Measurements from ENCODE around the gene TBCD.
A peak's percentile ranks its signal among the peaks of the same experiment; 100 is the strongest.

TBCD gene

DNA sequence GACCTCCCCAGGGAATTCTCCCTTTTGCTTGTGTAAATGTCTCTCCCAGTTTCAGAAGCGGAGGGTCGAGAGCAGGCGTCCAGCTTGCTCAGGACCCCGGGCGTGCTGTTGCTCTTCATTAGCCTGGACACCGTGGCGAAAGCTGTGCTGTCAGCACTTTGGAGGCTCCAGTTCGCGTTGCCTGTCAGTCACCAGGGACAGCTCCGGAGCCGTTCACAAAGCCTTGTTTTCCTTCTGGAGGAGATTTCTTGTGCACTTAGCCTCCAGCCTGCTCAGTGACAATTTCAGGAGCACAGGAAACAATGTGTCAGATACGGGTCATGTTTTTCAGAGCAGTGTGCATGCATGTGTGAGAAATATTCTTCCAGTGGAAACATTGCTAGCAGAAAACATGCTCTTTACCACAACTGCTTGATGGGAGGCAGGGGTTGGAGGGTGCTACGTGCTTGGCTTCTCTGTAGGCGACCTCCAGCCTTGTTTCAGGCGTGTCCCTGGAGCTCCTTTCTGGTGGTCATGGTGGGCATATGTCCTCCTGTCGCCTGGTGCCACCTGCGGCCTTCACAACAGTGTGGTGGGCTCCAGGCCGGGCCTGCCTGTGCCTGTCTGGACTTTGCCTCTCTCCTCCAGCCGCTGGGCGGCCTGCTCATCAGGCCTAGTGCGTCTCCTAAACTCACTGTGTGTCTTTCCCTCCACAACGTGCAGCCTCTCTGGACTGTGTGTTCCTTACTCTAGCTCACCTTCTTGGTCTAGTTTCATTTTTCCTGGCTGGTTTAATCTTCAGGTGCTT is 59.0 kb downstream of the TBCD start:
- Histone ChIP-seq H4K8ac (ENCODE audit: low read depth, low read length) (no peak overlapping the region), H3K36me3 (replicated peaks in 1 of 2; ENCODE audit: control insufficient read depth in 2 of 2, insufficient read depth in 2 of 2, low read length in 2 of 2) (peaks cover 54 to 96% of the 10 kb centered on the region in 2 donors), H2AFZ (ENCODE audit: low read length) (no peak overlapping the region), H2BK15ac (ENCODE audit: low read length) (no peak overlapping the region), H2BK120ac (ENCODE audit: low read depth, low read length) (no peak overlapping the region), H4K91ac (ENCODE audit: low read depth, low read length, poor library complexity) (no peak overlapping the region), H3K9ac (ENCODE audit: low read depth, low read length, poor library complexity) (no peak overlapping the region), H3K27ac (replicated peaks; ENCODE audit: low read length) (no peak overlapping the region), H3K4ac (ENCODE audit: low read length) (no peak overlapping the region), H2AK5ac (ENCODE audit: low read depth, low read length) (no peak overlapping the region), H3K27me3 (ENCODE audit: control insufficient read depth in 3 of 3, insufficient read depth in 3 of 3, low read depth in 1 of 3, low read length in 3 of 3) (no peaks in the 10 kb centered on the region), H3K9me3 (replicated peaks in 1 of 2; ENCODE audit: control insufficient read depth in 2 of 2, insufficient read depth in 1 of 2, low read depth in 1 of 2, low read length in 2 of 2) (peaks cover 0 to under 1% of the 10 kb centered on the region in 2 donors), H3K79me1 (ENCODE audit: low read depth, low read length) (peaks cover 15% of the 10 kb centered on the region), H3K4me2 (ENCODE audit: insufficient read depth, low read length, poor library complexity, severe bottlenecking) (no peak overlapping the region), H3K4me1 (ENCODE audit: control insufficient read depth in 2 of 2, insufficient read depth in 1 of 2, low read depth in 1 of 2, low read length in 2 of 2) (no peaks in the 10 kb centered on the region), H3K4me3 (ENCODE audit: low read length in 2 of 2) (no peak overlapping the region), H2BK5ac (ENCODE audit: low read length) (peak overlapping the region; percentile 44), H2BK12ac (ENCODE audit: low read length) (no peak overlapping the region), H3K14ac (ENCODE audit: low read length) (no peak overlapping the region), H3K23ac (ENCODE audit: low read depth, low read length, poor library complexity) (no peak overlapping the region), H3K18ac (ENCODE audit: low read length) (no peak overlapping the region)
- DNase-seq (ENCODE audit: low spot score) = no peak
- WGBS, 2 donors (ENCODE audit: extremely low coverage in 2 of 2, insufficient read length in 2 of 2, insufficient replicate concordance in 1 of 2) = no CpG with 5 or more reads among the region's 22 CpGs

GRCh38 chr17:82812058-82812457 is 60.2 kb downstream of the TBCD start:
- H3K14ac ChIP-seq (ENCODE audit: low read length) = no peak overlapping the region
- H3K36me3 ChIP-seq (replicated peaks in 1 of 2; ENCODE audit: control insufficient read depth in 2 of 2, insufficient read depth in 2 of 2, low read length in 2 of 2) = peaks cover 51 to 96% of the 10 kb centered on the region in 2 donors
- H2BK120ac ChIP-seq (ENCODE audit: low read depth, low read length) = no peak overlapping the region
- H3K4me1 ChIP-seq (ENCODE audit: control insufficient read depth in 2 of 2, insufficient read depth in 1 of 2, low read depth in 1 of 2, low read length in 2 of 2) = no peaks in the 10 kb centered on the region
- peaks cover 1 to 5% of the 10 kb centered on the region in 2 donors for H3K9me3 ChIP-seq (replicated peaks in 1 of 2; ENCODE audit: control insufficient read depth in 2 of 2, insufficient read depth in 1 of 2, low read depth in 1 of 2, low read length in 2 of 2)
- no peak overlapping the region for H2AFZ ChIP-seq (ENCODE audit: low read length)
- no peak for DNase-seq (ENCODE audit: low spot score)
- no peak overlapping the region for H4K8ac ChIP-seq (ENCODE audit: low read depth, low read length)
- WGBS, 2 donors (ENCODE audit: extremely low coverage in 2 of 2, insufficient read length in 2 of 2, insufficient replicate concordance in 1 of 2) = no CpG with 5 or more reads among the region's 15 CpGs
- no peak overlapping the region for H3K23ac ChIP-seq (ENCODE audit: low read depth, low read length, poor library complexity)
- H3K4me2 ChIP-seq (ENCODE audit: insufficient read depth, low read length, poor library complexity, severe bottlenecking) = no peak overlapping the region
- H4K91ac ChIP-seq (ENCODE audit: low read depth, low read length, poor library complexity) = no peak overlapping the region
- no peak overlapping the region for H3K9ac ChIP-seq (ENCODE audit: low read depth, low read length, poor library complexity)
- H3K4ac ChIP-seq (ENCODE audit: low read length) = no peak overlapping the region
- H3K79me1 ChIP-seq (ENCODE audit: low read depth, low read length) = peaks cover 12% of the 10 kb centered on the region
- no peak overlapping the region for H3K4me3 ChIP-seq (ENCODE audit: low read length in 2 of 2)
- no peak overlapping the region for H3K18ac ChIP-seq (ENCODE audit: low read length)
- no peak overlapping the region for H3K27ac ChIP-seq (replicated peaks; ENCODE audit: low read length)
- no peak overlapping the region for H2AK5ac ChIP-seq (ENCODE audit: low read depth, low read length)
- H2BK15ac ChIP-seq (ENCODE audit: low read length) = no peak overlapping the region
- H3K27me3 ChIP-seq (ENCODE audit: control insufficient read depth in 3 of 3, insufficient read depth in 3 of 3, low read depth in 1 of 3, low read length in 3 of 3) = no peaks in the 10 kb centered on the region
- no peak overlapping the region for H2BK5ac ChIP-seq (ENCODE audit: low read length)
- H2BK12ac ChIP-seq (ENCODE audit: low read length) = no peak overlapping the region

- H2AFZ ChIP-seq (ENCODE audit: low read length) = no peak overlapping the region
- no peaks in the 10 kb centered on the region for H3K27me3 ChIP-seq (ENCODE audit: control insufficient read depth in 3 of 3, insufficient read depth in 3 of 3, low read depth in 1 of 3, low read length in 3 of 3)
- WGBS, 2 donors (ENCODE audit: extremely low coverage in 2 of 2, insufficient read length in 2 of 2, insufficient replicate concordance in 1 of 2) = no CpG with 5 or more reads among the region's 17 CpGs
- H3K27ac ChIP-seq (replicated peaks; ENCODE audit: low read length) = no peak overlapping the region
- H2BK5ac ChIP-seq (ENCODE audit: low read length) = no peak overlapping the region
- H2BK15ac ChIP-seq (ENCODE audit: low read length) = no peak overlapping the region
- peaks cover 1 to 5% of the 10 kb centered on the region in 2 donors for H3K9me3 ChIP-seq (replicated peaks in 1 of 2; ENCODE audit: control insufficient read depth in 2 of 2, insufficient read depth in 1 of 2, low read depth in 1 of 2, low read length in 2 of 2)
- peaks cover 47 to 96% of the 10 kb centered on the region in 2 donors for H3K36me3 ChIP-seq (replicated peaks in 1 of 2; ENCODE audit: control insufficient read depth in 2 of 2, insufficient read depth in 2 of 2, low read length in 2 of 2)
- no peak overlapping the region for H3K23ac ChIP-seq (ENCODE audit: low read depth, low read length, poor library complexity)
- H4K91ac ChIP-seq (ENCODE audit: low read depth, low read length, poor library complexity) = no peak overlapping the region
- no peak overlapping the region for H3K18ac ChIP-seq (ENCODE audit: low read length)
- no peak overlapping the region for H3K9ac ChIP-seq (ENCODE audit: low read depth, low read length, poor library complexity)
- no peak overlapping the region for H3K4ac ChIP-seq (ENCODE audit: low read length)
- no peak overlapping the region for H3K4me2 ChIP-seq (ENCODE audit: insufficient read depth, low read length, poor library complexity, severe bottlenecking)
- H4K8ac ChIP-seq (ENCODE audit: low read depth, low read length) = no peak overlapping the region
- H3K79me1 ChIP-seq (ENCODE audit: low read depth, low read length) = peaks cover 12% of the 10 kb centered on the region
- no peak overlapping the region for H3K14ac ChIP-seq (ENCODE audit: low read length)
- DNase-seq (ENCODE audit: low spot score) = no peak
- H3K4me1 ChIP-seq (ENCODE audit: control insufficient read depth in 2 of 2, insufficient read depth in 1 of 2, low read depth in 1 of 2, low read length in 2 of 2) = no peaks in the 10 kb centered on the region
- H2BK120ac ChIP-seq (ENCODE audit: low read depth, low read length) = no peak overlapping the region
- no peak overlapping the region for H3K4me3 ChIP-seq (ENCODE audit: low read length in 2 of 2)
- H2BK12ac ChIP-seq (ENCODE audit: low read length) = no peak overlapping the region
- no peak overlapping the region for H2AK5ac ChIP-seq (ENCODE audit: low read depth, low read length)
Measured at GRCh38 chr17:82812601-82813000, 60.7 kb downstream of the TBCD start.

- Histone ChIP-seq H2BK12ac (ENCODE audit: low read length) (no peak overlapping the region), H3K14ac (ENCODE audit: low read length) (no peak overlapping the region), H2BK120ac (ENCODE audit: low read depth, low read length) (no peak overlapping the region), H3K4me1 (ENCODE audit: control insufficient read depth in 2 of 2, insufficient read depth in 1 of 2, low read depth in 1 of 2, low read length in 2 of 2) (no peaks in the 10 kb centered on the region), H3K79me1 (ENCODE audit: low read depth, low read length) (peaks cover 8% of the 10 kb centered on the region), H3K4me3 (ENCODE audit: low read length in 2 of 2) (no peak overlapping the region), H3K27me3 (ENCODE audit: control insufficient read depth in 3 of 3, insufficient read depth in 3 of 3, low read depth in 1 of 3, low read length in 3 of 3) (no peaks in the 10 kb centered on the region), H4K8ac (ENCODE audit: low read depth, low read length) (no peak overlapping the region), H3K27ac (replicated peaks; ENCODE audit: low read length) (no peak overlapping the region), H3K36me3 (replicated peaks in 1 of 2; ENCODE audit: control insufficient read depth in 2 of 2, insufficient read depth in 2 of 2, low read length in 2 of 2) (peaks cover 49 to 99% of the 10 kb centered on the region in 2 donors), H3K9me3 (replicated peaks in 1 of 2; ENCODE audit: control insufficient read depth in 2 of 2, insufficient read depth in 1 of 2, low read depth in 1 of 2, low read length in 2 of 2) (peaks cover 7 to 8% of the 10 kb centered on the region in 2 donors), H3K4me2 (ENCODE audit: insufficient read depth, low read length, poor library complexity, severe bottlenecking) (no peak overlapping the region), H2BK5ac (ENCODE audit: low read length) (no peak overlapping the region), H3K23ac (ENCODE audit: low read depth, low read length, poor library complexity) (peak overlapping the region; percentile 57), H4K91ac (ENCODE audit: low read depth, low read length, poor library complexity) (no peak overlapping the region), H3K18ac (ENCODE audit: low read length) (no peak overlapping the region), H2AK5ac (ENCODE audit: low read depth, low read length) (no peak overlapping the region), H3K4ac (ENCODE audit: low read length) (no peak overlapping the region), H2AFZ (ENCODE audit: low read length) (no peak overlapping the region), H2BK15ac (ENCODE audit: low read length) (no peak overlapping the region), H3K9ac (ENCODE audit: low read depth, low read length, poor library complexity) (no peak overlapping the region)
- DNase-seq (ENCODE audit: low spot score) = no peak
- WGBS, 2 donors (ENCODE audit: extremely low coverage in 2 of 2, insufficient read length in 2 of 2, insufficient replicate concordance in 1 of 2) = 100% methylated on average over 1 of the region's 23 CpGs; no CpG with 5 or more reads in 1 of the 2 donors
Measured at GRCh38 chr17:82813299-82814051, 61.6 kb downstream of the TBCD start.
